ENCODE measurements around the gene CCDC57. TPM values are rescaled to one million over a fixed set of nuclear protein-coding genes. Genes with fewer than 3 reads are reported as not detected.
A peak's percentile ranks its signal among the peaks of the same experiment; 100 is the strongest.

CCDC57 gene
- total and polyA plus RNA-seq, 4 donors: 5.4 to 19.1 (median 11.7) TPM

DNA sequence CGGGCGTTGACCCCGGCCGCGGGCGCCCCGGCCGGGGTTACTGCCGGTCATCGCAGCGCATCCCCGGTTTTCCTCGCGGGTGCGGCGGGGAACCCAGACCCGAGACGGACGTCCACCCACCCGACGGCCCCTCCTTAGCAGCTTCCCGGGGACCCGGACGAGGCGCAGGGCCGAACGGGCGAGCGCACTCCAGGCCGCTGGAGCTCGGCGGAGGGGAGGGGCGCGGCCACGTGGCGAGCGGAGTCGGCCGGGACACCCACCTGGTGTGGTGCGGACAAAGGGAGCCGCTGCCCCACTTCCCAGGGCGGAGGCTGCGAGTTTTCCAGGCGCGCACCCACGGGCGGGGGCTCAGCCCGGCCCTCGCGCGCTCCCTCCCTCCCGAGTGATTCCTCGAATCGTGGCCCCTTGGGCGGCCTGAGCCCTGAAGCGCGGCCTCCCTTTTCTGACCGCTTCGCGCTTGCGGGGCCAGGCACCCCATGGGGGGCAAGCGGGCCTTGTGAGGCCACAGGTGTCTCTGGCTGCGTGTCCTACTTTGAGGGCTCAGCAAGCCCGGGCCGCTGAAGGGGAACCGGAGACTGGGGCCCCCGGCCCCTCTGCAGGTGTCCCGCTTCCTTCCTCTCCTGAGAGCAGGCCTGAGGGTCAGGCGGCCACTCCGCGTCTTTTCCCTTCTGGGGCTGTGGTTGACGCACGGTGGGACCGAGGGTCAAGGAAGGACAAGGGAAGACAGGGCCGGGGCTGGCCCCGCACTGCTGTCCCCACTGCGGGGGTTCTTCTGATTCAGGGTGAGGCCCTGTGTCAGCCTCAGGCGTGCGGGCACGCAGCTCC is 113.5 kb downstream of the CCDC57 start:
- no peak for DNase-seq (ENCODE audit: low spot score)
- Histone ChIP-seq H3K27me3 (ENCODE audit: control insufficient read depth in 4 of 4, insufficient read depth in 4 of 4, low read length in 3 of 4) (no peaks in the 10 kb centered on the region), H3K27ac (ENCODE audit: low read depth in 1 of 2, low read length in 2 of 2) (peak overlapping the region; percentile 96 to 98), H3K9me3 (ENCODE audit: control insufficient read depth in 4 of 4, low read length in 3 of 4) (no peaks in the 10 kb centered on the region), H3K36me3 (ENCODE audit: control insufficient read depth in 4 of 4, insufficient read depth in 3 of 4, low read depth in 1 of 4, low read length in 3 of 4) (peaks cover 0 to 2% (median under 1%) of the 10 kb centered on the region in 4 donors), H3K4me1 (ENCODE audit: control insufficient read depth in 4 of 4, insufficient read depth in 4 of 4, low read length in 3 of 4) (peaks cover 33 to 83% (median 55%) of the 10 kb centered on the region in 4 donors), H3K4me3 (ENCODE audit: low read depth in 1 of 3, low read length in 3 of 3) (peak overlapping the region; percentile 18 to 62 (median 21)), H3K9ac (ENCODE audit: low read depth in 1 of 2, low read length in 2 of 2) (peak overlapping the region in 1 of 2 donors; percentile 49)
- 10% methylated on average over 80 of the region's 80 CpGs for WGBS
- TF ChIP-seq RXRA (IDR thresholded peaks at IDR 0.05) (peak; percentile 14 to 45), FOXA2 (IDR thresholded peaks at IDR 0.05) (no peak), JUND (IDR thresholded peaks at IDR 0.05) (no peak)
- TF ChIP-seq, protein P1, sequence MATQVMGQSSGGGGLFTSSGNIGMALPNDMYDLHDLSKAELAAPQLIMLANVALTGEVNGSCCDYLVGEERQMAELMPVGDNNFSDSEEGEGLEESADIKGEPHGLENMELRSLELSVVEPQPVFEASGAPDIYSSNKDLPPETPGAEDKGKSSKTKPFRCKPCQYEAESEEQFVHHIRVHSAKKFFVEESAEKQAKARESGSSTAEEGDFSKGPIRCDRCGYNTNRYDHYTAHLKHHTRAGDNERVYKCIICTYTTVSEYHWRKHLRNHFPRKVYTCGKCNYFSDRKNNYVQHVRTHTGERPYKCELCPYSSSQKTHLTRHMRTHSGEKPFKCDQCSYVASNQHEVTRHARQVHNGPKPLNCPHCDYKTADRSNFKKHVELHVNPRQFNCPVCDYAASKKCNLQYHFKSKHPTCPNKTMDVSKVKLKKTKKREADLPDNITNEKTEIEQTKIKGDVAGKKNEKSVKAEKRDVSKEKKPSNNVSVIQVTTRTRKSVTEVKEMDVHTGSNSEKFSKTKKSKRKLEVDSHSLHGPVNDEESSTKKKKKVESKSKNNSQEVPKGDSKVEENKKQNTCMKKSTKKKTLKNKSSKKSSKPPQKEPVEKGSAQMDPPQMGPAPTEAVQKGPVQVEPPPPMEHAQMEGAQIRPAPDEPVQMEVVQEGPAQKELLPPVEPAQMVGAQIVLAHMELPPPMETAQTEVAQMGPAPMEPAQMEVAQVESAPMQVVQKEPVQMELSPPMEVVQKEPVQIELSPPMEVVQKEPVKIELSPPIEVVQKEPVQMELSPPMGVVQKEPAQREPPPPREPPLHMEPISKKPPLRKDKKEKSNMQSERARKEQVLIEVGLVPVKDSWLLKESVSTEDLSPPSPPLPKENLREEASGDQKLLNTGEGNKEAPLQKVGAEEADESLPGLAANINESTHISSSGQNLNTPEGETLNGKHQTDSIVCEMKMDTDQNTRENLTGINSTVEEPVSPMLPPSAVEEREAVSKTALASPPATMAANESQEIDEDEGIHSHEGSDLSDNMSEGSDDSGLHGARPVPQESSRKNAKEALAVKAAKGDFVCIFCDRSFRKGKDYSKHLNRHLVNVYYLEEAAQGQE (IDR thresholded peaks at IDR 0.05): no peak

DNA sequence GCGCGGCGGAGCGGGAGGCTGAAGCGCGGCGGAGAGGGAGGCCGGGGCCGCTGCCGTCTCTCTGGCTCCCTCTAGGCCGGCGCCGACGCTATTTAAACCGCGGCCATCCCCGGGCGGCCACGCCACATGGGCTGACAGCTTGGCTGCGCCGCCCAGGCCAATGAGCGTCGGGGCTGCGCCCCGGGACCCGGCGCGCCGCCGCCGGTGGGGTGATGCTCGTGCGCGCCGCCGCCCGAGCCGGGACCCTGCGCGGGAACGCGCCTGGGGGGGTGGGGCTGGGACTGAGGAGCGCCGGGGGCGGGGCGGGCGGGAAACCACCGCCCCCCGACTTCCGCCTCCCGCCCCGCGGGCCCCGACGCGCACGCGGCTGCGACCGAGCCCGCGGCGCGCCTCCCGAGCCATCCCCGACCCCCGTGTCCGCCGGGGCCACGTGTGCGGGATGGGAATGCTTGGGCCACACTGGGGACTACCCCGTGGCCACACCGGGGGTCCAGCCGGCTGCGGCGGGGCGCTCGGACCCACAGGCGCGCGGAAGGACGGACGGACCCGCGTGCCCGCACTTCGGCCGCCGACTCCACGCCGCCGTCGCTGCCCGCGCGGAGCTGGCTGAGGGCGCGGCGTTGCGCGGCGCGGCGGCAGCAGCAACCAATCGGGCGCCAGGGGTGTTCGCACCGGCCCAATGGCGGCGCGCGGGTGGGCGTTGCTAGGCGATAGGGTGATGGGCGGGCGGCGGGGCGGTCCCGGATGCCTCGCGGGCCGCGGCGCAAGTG is 114.3 kb downstream of the CCDC57 start, which contains the start of gene FASN:
Gene FASN (minus strand): TSS at position 68 of the 770 bp plus-strand sequence. CDS start 1,791 bp downstream, outside the sequence.
- TF ChIP-seq GABPA (IDR thresholded peaks at IDR 0.05 in 1 of 2, conservative IDR thresholded peaks at IDR 0.05 in 1 of 2) (no peak), JUND (IDR thresholded peaks at IDR 0.05) (no peak), FOXA2 (IDR thresholded peaks at IDR 0.05) (no peak), NR2F2 (IDR thresholded peaks at IDR 0.05) (no peak), RXRA (IDR thresholded peaks at IDR 0.05) (peak in 1 of 2 donors; percentile 8), TAF1 (conservative IDR thresholded peaks at IDR 0.05) (no peak), EGR1 (IDR thresholded peaks at IDR 0.05; ENCODE audit: low read depth in 2 of 2) (no peak), HNF4G (IDR thresholded peaks at IDR 0.05) (no peak), FOXA1 (IDR thresholded peaks at IDR 0.05) (no peak), YY1 (IDR thresholded peaks at IDR 0.05) (peak; percentile 95), SP1 (IDR thresholded peaks at IDR 0.05) (peak; percentile 4), HNF4A (conservative IDR thresholded peaks at IDR 0.05) (no peak), RAD21 (IDR thresholded peaks at IDR 0.05) (peak in 1 of 2 donors; percentile 37)
- TF ChIP-seq, protein P2, sequence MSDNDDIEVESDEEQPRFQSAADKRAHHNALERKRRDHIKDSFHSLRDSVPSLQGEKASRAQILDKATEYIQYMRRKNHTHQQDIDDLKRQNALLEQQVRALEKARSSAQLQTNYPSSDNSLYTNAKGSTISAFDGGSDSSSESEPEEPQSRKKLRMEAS (IDR thresholded peaks at IDR 0.05): no peak
- TF ChIP-seq, protein P3, sequence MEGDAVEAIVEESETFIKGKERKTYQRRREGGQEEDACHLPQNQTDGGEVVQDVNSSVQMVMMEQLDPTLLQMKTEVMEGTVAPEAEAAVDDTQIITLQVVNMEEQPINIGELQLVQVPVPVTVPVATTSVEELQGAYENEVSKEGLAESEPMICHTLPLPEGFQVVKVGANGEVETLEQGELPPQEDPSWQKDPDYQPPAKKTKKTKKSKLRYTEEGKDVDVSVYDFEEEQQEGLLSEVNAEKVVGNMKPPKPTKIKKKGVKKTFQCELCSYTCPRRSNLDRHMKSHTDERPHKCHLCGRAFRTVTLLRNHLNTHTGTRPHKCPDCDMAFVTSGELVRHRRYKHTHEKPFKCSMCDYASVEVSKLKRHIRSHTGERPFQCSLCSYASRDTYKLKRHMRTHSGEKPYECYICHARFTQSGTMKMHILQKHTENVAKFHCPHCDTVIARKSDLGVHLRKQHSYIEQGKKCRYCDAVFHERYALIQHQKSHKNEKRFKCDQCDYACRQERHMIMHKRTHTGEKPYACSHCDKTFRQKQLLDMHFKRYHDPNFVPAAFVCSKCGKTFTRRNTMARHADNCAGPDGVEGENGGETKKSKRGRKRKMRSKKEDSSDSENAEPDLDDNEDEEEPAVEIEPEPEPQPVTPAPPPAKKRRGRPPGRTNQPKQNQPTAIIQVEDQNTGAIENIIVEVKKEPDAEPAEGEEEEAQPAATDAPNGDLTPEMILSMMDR (IDR thresholded peaks at IDR 0.05; ENCODE audit: low read depth, low read length, missing input control): peak; percentile 31
- TF ChIP-seq, protein P4, sequence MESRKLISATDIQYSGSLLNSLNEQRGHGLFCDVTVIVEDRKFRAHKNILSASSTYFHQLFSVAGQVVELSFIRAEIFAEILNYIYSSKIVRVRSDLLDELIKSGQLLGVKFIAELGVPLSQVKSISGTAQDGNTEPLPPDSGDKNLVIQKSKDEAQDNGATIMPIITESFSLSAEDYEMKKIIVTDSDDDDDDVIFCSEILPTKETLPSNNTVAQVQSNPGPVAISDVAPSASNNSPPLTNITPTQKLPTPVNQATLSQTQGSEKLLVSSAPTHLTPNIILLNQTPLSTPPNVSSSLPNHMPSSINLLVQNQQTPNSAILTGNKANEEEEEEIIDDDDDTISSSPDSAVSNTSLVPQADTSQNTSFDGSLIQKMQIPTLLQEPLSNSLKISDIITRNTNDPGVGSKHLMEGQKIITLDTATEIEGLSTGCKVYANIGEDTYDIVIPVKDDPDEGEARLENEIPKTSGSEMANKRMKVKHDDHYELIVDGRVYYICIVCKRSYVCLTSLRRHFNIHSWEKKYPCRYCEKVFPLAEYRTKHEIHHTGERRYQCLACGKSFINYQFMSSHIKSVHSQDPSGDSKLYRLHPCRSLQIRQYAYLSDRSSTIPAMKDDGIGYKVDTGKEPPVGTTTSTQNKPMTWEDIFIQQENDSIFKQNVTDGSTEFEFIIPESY (IDR thresholded peaks at IDR 0.05): no peak
- TF ChIP-seq, protein P5, sequence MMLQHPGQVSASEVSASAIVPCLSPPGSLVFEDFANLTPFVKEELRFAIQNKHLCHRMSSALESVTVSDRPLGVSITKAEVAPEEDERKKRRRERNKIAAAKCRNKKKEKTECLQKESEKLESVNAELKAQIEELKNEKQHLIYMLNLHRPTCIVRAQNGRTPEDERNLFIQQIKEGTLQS (IDR thresholded peaks at IDR 0.05): no peak
- TF ChIP-seq, protein P1 (IDR thresholded peaks at IDR 0.05): peak; percentile 21
- Histone ChIP-seq H3K4me1 (ENCODE audit: control insufficient read depth in 4 of 4, insufficient read depth in 4 of 4, low read length in 3 of 4) (peaks cover 30 to 79% (median 54%) of the 10 kb centered on the region in 4 donors), H3K9ac (ENCODE audit: low read depth in 1 of 2, low read length in 2 of 2) (peak within 1 kb of the TSS; percentile 76 to 80), H3K27ac (ENCODE audit: low read depth in 1 of 2, low read length in 2 of 2) (peak within 1 kb of the TSS; percentile 96 to 98), H3K9me3 (ENCODE audit: control insufficient read depth in 4 of 4, low read length in 3 of 4) (no peaks in the 10 kb centered on the region), H3K27me3 (ENCODE audit: control insufficient read depth in 4 of 4, insufficient read depth in 4 of 4, low read length in 3 of 4) (no peaks in the 10 kb centered on the region), H3K4me3 (ENCODE audit: low read depth in 1 of 3, low read length in 3 of 3) (peak within 1 kb of the TSS; percentile 53 to 92 (median 69)), H3K36me3 (ENCODE audit: control insufficient read depth in 4 of 4, insufficient read depth in 3 of 4, low read depth in 1 of 4, low read length in 3 of 4) (peaks cover 2 to 4% (median 3%) of the 10 kb centered on the region in 4 donors)
- under 1% methylated on average over 124 of the region's 124 CpGs for WGBS
- peak; percentile 96 for DNase-seq (ENCODE audit: low spot score)

Measured in liver (tissue), 9 donors.